PC-9 (cell line): ENCODE results near the gene FADD.

Experiments used
- EZH2 ChIP-seq: fragments of 200-600 bp; sonication (generic); IDR thresholded peaks from 2 replicates; pipeline ENCODE4 v1.8.0; 2017; ENCODE audit warnings: antibody characterized with exemption, low read depth
- TF ChIP-seq, protein P1 (sequence below): fragments of 200-600 bp; sonication (generic); conservative IDR thresholded peaks from 2 replicates; pipeline ENCODE4 v1.6.1; 2017; ENCODE audit warnings: mixed run types, antibody characterized with exemption, mild to moderate bottlenecking, moderate library complexity

DNA sequence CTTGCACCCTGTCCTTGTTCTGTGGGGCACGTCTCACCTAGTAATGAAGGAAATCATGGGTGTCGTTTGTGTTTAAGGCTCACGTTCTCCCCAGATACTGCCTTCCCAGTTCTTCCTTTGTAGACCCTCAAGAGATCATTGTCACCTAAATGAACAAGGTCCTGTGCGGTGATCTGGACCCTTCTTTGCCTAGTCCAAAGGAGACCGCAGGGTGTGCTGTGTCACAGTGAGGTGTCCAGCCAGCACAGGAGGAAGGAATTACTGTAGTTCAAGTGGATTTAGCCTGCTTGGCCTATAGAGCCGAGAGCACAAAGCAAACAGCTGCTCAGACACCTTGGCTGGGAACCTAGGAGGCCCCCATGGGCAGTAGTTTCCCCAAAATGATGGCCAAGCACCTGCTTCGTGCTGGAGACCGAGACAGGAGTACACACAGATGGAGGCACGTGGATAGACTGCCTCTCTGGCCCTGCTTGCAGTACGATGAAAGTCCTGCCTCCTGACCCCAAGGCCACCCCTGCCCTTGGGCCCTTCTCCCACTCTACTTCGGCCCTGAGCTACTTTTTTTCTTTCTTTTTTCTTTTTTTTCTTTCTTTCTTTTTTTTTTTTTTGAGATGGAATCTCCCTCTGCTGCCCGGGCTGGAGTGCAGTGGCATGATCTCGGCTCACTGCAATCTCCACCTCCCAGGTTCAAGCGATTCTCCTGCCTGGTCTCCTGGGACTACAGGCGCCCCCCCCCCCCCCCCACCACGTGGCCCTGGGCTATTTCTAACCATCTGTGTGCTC lies 48.0 kb downstream of the FADD start:
- TF ChIP-seq EZH2: no peak
- TF ChIP-seq, protein P1, sequence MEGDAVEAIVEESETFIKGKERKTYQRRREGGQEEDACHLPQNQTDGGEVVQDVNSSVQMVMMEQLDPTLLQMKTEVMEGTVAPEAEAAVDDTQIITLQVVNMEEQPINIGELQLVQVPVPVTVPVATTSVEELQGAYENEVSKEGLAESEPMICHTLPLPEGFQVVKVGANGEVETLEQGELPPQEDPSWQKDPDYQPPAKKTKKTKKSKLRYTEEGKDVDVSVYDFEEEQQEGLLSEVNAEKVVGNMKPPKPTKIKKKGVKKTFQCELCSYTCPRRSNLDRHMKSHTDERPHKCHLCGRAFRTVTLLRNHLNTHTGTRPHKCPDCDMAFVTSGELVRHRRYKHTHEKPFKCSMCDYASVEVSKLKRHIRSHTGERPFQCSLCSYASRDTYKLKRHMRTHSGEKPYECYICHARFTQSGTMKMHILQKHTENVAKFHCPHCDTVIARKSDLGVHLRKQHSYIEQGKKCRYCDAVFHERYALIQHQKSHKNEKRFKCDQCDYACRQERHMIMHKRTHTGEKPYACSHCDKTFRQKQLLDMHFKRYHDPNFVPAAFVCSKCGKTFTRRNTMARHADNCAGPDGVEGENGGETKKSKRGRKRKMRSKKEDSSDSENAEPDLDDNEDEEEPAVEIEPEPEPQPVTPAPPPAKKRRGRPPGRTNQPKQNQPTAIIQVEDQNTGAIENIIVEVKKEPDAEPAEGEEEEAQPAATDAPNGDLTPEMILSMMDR: no peak
